HG03457 (cell line): ENCODE data around the gene MYCBP2.

ENCODE experiments used
- ATAC-seq: cut with Tn5 transposase; IDR thresholded peaks from one replicate; pipeline ENCODE4 v1.9.1; 2021; ENCODE audit warnings: moderate number of reproducible peaks; ENCODE audit not compliant: unreplicated experiment

MYCBP2 gene

GRCh38 chr13:77114271-77114670 lies 212.6 kb downstream of the MYCBP2 start:
- no peak for ATAC-seq

- ATAC-seq = no peak
Observed at GRCh38 chr13:77113496-77113895, 213.4 kb downstream of the MYCBP2 start.

GRCh38 chr13:77105051-77105450 lies 221.8 kb downstream of the MYCBP2 start:
- no peak for ATAC-seq

- ATAC-seq = no peak
Observed at GRCh38 chr13:77099415-77099814, 227.5 kb downstream of the MYCBP2 start.

GRCh38 chr13:77095288-77095687 lies 231.6 kb downstream of the MYCBP2 start:
- ATAC-seq = no peak

- ATAC-seq = no peak
Observed at GRCh38 chr13:77094773-77095172, 232.1 kb downstream of the MYCBP2 start.

- no peak for ATAC-seq
Observed at GRCh38 chr13:77093735-77094134, 233.2 kb downstream of the MYCBP2 start.

GRCh38 chr13:77084755-77085154 lies 242.1 kb downstream of the MYCBP2 start:
- no peak for ATAC-seq

GRCh38 chr13:77079902-77080413 lies 246.9 kb downstream of the MYCBP2 start:
- ATAC-seq = no peak

- no peak for ATAC-seq
Observed at GRCh38 chr13:77067519-77067918, 259.4 kb downstream of the MYCBP2 start.

- no peak for ATAC-seq
Observed at GRCh38 chr13:77065461-77066147, 261.3 kb downstream of the MYCBP2 start.

GRCh38 chr13:77062097-77062496 lies 264.8 kb downstream of the MYCBP2 start:
- no peak for ATAC-seq

GRCh38 chr13:77061362-77061761 lies 265.5 kb downstream of the MYCBP2 start:
- ATAC-seq = no peak

GRCh38 chr13:77056886-77057285 lies 270.0 kb downstream of the MYCBP2 start:
- ATAC-seq = no peak

- no peak for ATAC-seq
Observed at GRCh38 chr13:77056382-77056781, 270.5 kb downstream of the MYCBP2 start.

GRCh38 chr13:77055158-77055557 lies 271.7 kb downstream of the MYCBP2 start:
- ATAC-seq = no peak

- no peak for ATAC-seq
Observed at GRCh38 chr13:77053192-77053591, 273.7 kb downstream of the MYCBP2 start.

- ATAC-seq = no peak
Observed at GRCh38 chr13:77048681-77049080, 278.2 kb downstream of the MYCBP2 start.

GRCh38 chr13:77047649-77048343 lies 279.1 kb downstream of the MYCBP2 start:
- ATAC-seq = no peak

GRCh38 chr13:77042566-77043177 lies 284.2 kb downstream of the MYCBP2 start:
- ATAC-seq = no peak

- no peak for ATAC-seq
Observed at GRCh38 chr13:77040835-77041234, 286.1 kb downstream of the MYCBP2 start.

- ATAC-seq = no peak
Observed at GRCh38 chr13:77040076-77040475, 286.8 kb downstream of the MYCBP2 start.
